Esophagus squamous epithelium (tissue), 5 donors: ENCODE data around the gene TCAF1. TPM values are rescaled to one million over a fixed set of nuclear protein-coding genes. Genes with fewer than 3 reads are reported as not detected.
A peak's percentile ranks its signal among the peaks of the same experiment; 100 is the strongest.
"Not testable (repeated sequence)": the region's sequence is repeated elsewhere in the genome, so short reads cannot be mapped to it uniquely, and the experiment has no call there.

Experiments used
- DNase-seq: peaks from one replicate; lab custom pipeline; 2025; lab: John Stamatoyannopoulos, UW
- H3K27ac ChIP-seq, 4 donors: fragments of 200-600 bp; sonication (generic); one replicate each; pipeline ENCODE4 v1.5.1; 2016 to 2019; ENCODE audit warnings: mild to moderate bottlenecking in 1 of 4
- H3K27me3 ChIP-seq, 4 donors: fragments of 200-600 bp; sonication (generic); 1 replicate in 3 of 4; 2 replicates in 1 of 4; pipeline versions ENCODE4 v1.5.1 to v1.6.0; 2017 to 2021; ENCODE audit warnings: antibody characterized with exemption in 1 of 4
- H3K36me3 ChIP-seq, 3 donors: fragments of 200-600 bp; sonication (generic); one replicate each; pipeline ENCODE4 v1.5.1; 2016 to 2019
- H3K4me1 ChIP-seq, 3 donors: fragments of 200-600 bp; sonication (generic); one replicate each; pipeline ENCODE4 v1.5.1; 2017 to 2019
- H3K4me3 ChIP-seq, 4 donors: fragments of 200-600 bp; sonication (generic); 1 replicate in 3 of 4; 2 replicates in 1 of 4; pipeline ENCODE4 v1.5.1; 2016 to 2019; ENCODE audit warnings: mild to moderate bottlenecking in 2 of 4, moderate library complexity in 1 of 4
- H3K9me3 ChIP-seq, 3 donors: fragments of 200-600 bp; sonication (generic); one replicate each; pipeline ENCODE4 v1.5.1; 2016 to 2019
- CTCF ChIP-seq, 6 experiments: fragments of 450-650 bp in 4 of 6; fragments of 200-600 bp in 2 of 6; sonication (generic) in 2 of 6; IDR thresholded peaks; one replicate each; pipeline ENCODE4 v1.5.1; 2016 to 2019; ENCODE audit warnings: antibody characterized with exemption in 6 of 6, mild to moderate bottlenecking in 4 of 6, moderate library complexity in 4 of 6
- POLR2A ChIP-seq, 4 donors: fragments of 450-650 bp; IDR thresholded peaks; one replicate each; pipeline ENCODE4 v1.6.1; 2017; ENCODE audit warnings: antibody characterized with exemption in 4 of 4, mild to moderate bottlenecking in 4 of 4, moderate library complexity in 3 of 4
- WGBS, 2 donors: methylation state at CpG; one replicate each; pipeline ENCODE4 v1.1.5; 2018; 5-methylcytosine and 5-hydroxymethylcytosine counted together
- intact Hi-C: fragments of 100-400 bp; cut with DNase I; formaldehyde crosslinking; loops from one replicate; pipeline ENCODE4 v1.15.0; 2022
- total RNA-seq, 4 donors: library from RNA; depleted of rRNA; stranded (reverse); fragments of >200 nt; gene quantifications; one replicate each; pipeline ENCODE4 v1.1.0, GENCODE V29; 2016
- donor health status: DM: yes; HTN: yes; CAD: no.

TCAF1 gene
- total RNA-seq, 4 donors from 2014 or later, result 8.1 to 25.4 (median 13.2) TPM

- TF ChIP-seq POLR2A (IDR thresholded peaks at IDR 0.05), result no peak
- TF ChIP-seq CTCF (IDR thresholded peaks at IDR 0.05), result no peak
Measured at GRCh38 chr7:143882020-143882603, 19.9 kb downstream of the TCAF1 start.

GRCh38 chr7:143878884-143879283 is 23.1 kb downstream of the TCAF1 start:
- Histone ChIP-seq H3K4me1 (peaks cover 0 to 32% (median 0%) of the 10 kb centered on the region in 3 donors), H3K9me3 (no peaks in the 10 kb centered on the region), H3K27me3 (no peaks in the 10 kb centered on the region), H3K4me3 (no peak overlapping the region), H3K36me3 (peaks cover 0 to 18% (median 0%) of the 10 kb centered on the region in 3 donors), H3K27ac (no peak overlapping the region)
- WGBS, 2 donors, result 55 to 63% methylated on average over 4 of the region's 4 CpGs
- intact Hi-C loops, result no loop called here
- no peak for DNase-seq
- TF ChIP-seq CTCF (IDR thresholded peaks at IDR 0.05) (no peak), POLR2A (IDR thresholded peaks at IDR 0.05) (no peak)

More at GRCh38 chr7:143882020-143882603, 19.9 kb downstream of the TCAF1 start:
- WGBS, 2 donors, result 0 to 13% methylated on average over 1 to 7 of the region's 21 CpGs
- DNase-seq, result no peak
- Histone ChIP-seq H3K36me3 (no peaks in the 10 kb centered on the region), H3K4me3 (peak overlapping the region; percentile 34 to 74 (median 64)), H3K27ac (peak overlapping the region; percentile 14 to 84 (median 81)), H3K9me3 (no peaks in the 10 kb centered on the region), H3K27me3 (no peaks in the 10 kb centered on the region), H3K4me1 (peaks cover 0 to 38% (median 0%) of the 10 kb centered on the region in 3 donors)
- intact Hi-C loops, result no loop called here

- no peak for TF ChIP-seq POLR2A (IDR thresholded peaks at IDR 0.05)
- Histone ChIP-seq H3K9me3 (no peaks in the 10 kb centered on the region), H3K27me3 (no peaks in the 10 kb centered on the region), H3K27ac (no peak overlapping the region), H3K4me3 (no peak overlapping the region), H3K36me3 (peaks cover 0 to 18% (median 0%) of the 10 kb centered on the region in 3 donors), H3K4me1 (peaks cover 0 to 21% (median 0%) of the 10 kb centered on the region in 3 donors)
- no peak for DNase-seq
- WGBS, 2 donors, result 82 to 98% methylated on average over 3 of the region's 3 CpGs
- intact Hi-C loops, result no loop called here
Measured at GRCh38 chr7:143877098-143877497, 24.9 kb downstream of the TCAF1 start.

GRCh38 chr7:143876218-143876617 is 25.8 kb downstream of the TCAF1 start:
- Histone ChIP-seq H3K27ac (no peak overlapping the region), H3K4me1 (peaks cover 0 to 13% (median 0%) of the 10 kb centered on the region in 3 donors), H3K27me3 (no peaks in the 10 kb centered on the region), H3K9me3 (no peaks in the 10 kb centered on the region), H3K4me3 (no peak overlapping the region), H3K36me3 (peaks cover 0 to 18% (median 0%) of the 10 kb centered on the region in 3 donors)
- TF ChIP-seq CTCF (IDR thresholded peaks at IDR 0.05) (no peak), POLR2A (IDR thresholded peaks at IDR 0.05) (no peak)
- WGBS, 2 donors, result 86 to 95% methylated on average over 3 of the region's 9 CpGs
- DNase-seq, result no peak
- intact Hi-C loops, result no loop called here

GRCh38 chr7:143873242-143873641 is 28.7 kb downstream of the TCAF1 start:
- H3K4me3 ChIP-seq, intact Hi-C loops: not testable (repeated sequence)
- WGBS, 2 donors, result 76 to 80% methylated on average over 3 of the region's 4 CpGs

GRCh38 chr7:143871534-143871933 is 30.4 kb downstream of the TCAF1 start:
- H3K4me1 ChIP-seq, H3K27ac ChIP-seq, intact Hi-C loops, H3K4me3 ChIP-seq, H3K9me3 ChIP-seq, DNase-seq, H3K27me3 ChIP-seq: not testable (repeated sequence)
- peaks cover 0 to 13% (median 0%) of the 10 kb centered on the region in 3 donors for H3K36me3 ChIP-seq

More at GRCh38 chr7:143873242-143873641, 28.7 kb downstream of the TCAF1 start:
- not testable (repeated sequence) for H3K27ac ChIP-seq, H3K27me3 ChIP-seq, DNase-seq, H3K4me1 ChIP-seq, H3K9me3 ChIP-seq
- peaks cover 0 to 18% (median 0%) of the 10 kb centered on the region in 3 donors for H3K36me3 ChIP-seq

GRCh38 chr7:143857994-143858393 is 44.0 kb downstream of the TCAF1 start:
- H3K27me3 ChIP-seq, H3K36me3 ChIP-seq, H3K4me1 ChIP-seq, intact Hi-C loops, DNase-seq, H3K9me3 ChIP-seq, H3K4me3 ChIP-seq, H3K27ac ChIP-seq: not testable (repeated sequence)
- WGBS, 2 donors, result no CpG with 5 or more reads among the region's 2 CpGs

- H3K4me3 ChIP-seq, H3K27me3 ChIP-seq, H3K4me1 ChIP-seq, H3K27ac ChIP-seq, DNase-seq, intact Hi-C loops, H3K9me3 ChIP-seq, H3K36me3 ChIP-seq: not testable (repeated sequence)
- WGBS, 2 donors, result no CpG with 5 or more reads among the region's 1 CpG
Measured at GRCh38 chr7:143855443-143855842, 46.5 kb downstream of the TCAF1 start.
